SK-N-SH treated with all-trans-retinoic acid at 6 μM for 48 hours (cell line): ENCODE results near the gene AP1G1.
"Not testable (repeated sequence)": the region's sequence is repeated elsewhere in the genome, so short reads cannot be mapped to it uniquely, and the experiment has no call there.

Experiments
- ATAC-seq: fragments of 200-7000 bp; cut with Tn5 transposase; 3 replicates; pipeline ENCODE4 v1.9.1; 2020; ENCODE audit warnings: mild to moderate bottlenecking, moderate library complexity
- ARNTL ChIP-seq: fragments of 450-650 bp; formaldehyde crosslinking; IDR thresholded peaks from 2 replicates; pipeline ENCODE4 v1.5.0; 2020; ENCODE audit warnings: low read depth, mild to moderate bottlenecking, moderate library complexity, borderline replicate concordance
- CREB5 ChIP-seq: fragments of 250-450 bp; sonication (Bioruptor Pico); IDR thresholded peaks from 2 replicates; pipeline ENCODE4 v1.5.1; 2020; ENCODE audit warnings: low read depth, mild to moderate bottlenecking, moderate library complexity
- CSDC2 ChIP-seq: fragments of 250-450 bp; sonication (Bioruptor Pico); IDR thresholded peaks from 2 replicates; pipeline ENCODE4 v1.5.0; 2020; ENCODE audit warnings: mild to moderate bottlenecking, moderate library complexity
- CSRNP3 ChIP-seq: fragments of 250-450 bp; sonication (Bioruptor Pico); IDR thresholded peaks from 2 replicates; pipeline ENCODE4 v1.5.1; 2021; ENCODE audit warnings: mild to moderate bottlenecking, moderate library complexity
- ESRRG ChIP-seq: fragments of 250-450 bp; sonication (Bioruptor Pico); IDR thresholded peaks from 2 replicates; pipeline ENCODE4 v1.6.1; 2021; ENCODE audit warnings: mild to moderate bottlenecking
- GLIS3 ChIP-seq: fragments of 250-450 bp; sonication (Bioruptor Pico); IDR thresholded peaks from 2 replicates; pipeline ENCODE4 v1.5.0; 2020; ENCODE audit warnings: mild to moderate bottlenecking, moderate library complexity
- PATZ1 ChIP-seq: fragments of 250-450 bp; sonication (Bioruptor Pico); IDR thresholded peaks from 2 replicates; pipeline ENCODE4 v1.8.0; 2020; ENCODE audit warnings: mild to moderate bottlenecking, moderate library complexity, borderline replicate concordance
- PPARA ChIP-seq: fragments of 250-450 bp; sonication (Bioruptor Pico); IDR thresholded peaks from 2 replicates; pipeline ENCODE4 v1.5.0; 2020; ENCODE audit warnings: mild to moderate bottlenecking, borderline replicate concordance
- RARB ChIP-seq: fragments of 250-450 bp; sonication (Bioruptor Pico); IDR thresholded peaks from 2 replicates; pipeline ENCODE4 v1.8.0; 2021; ENCODE audit warnings: mild to moderate bottlenecking, moderate library complexity
- TCF4 ChIP-seq: fragments of 250-450 bp; sonication (Bioruptor Pico); IDR thresholded peaks from 2 replicates; pipeline ENCODE4 v1.8.0; 2021; ENCODE audit warnings: mild to moderate bottlenecking, moderate library complexity, borderline replicate concordance
- TOX ChIP-seq: fragments of 250-450 bp; sonication (Bioruptor Pico); IDR thresholded peaks from 2 replicates; pipeline ENCODE4 v1.8.0; 2021; ENCODE audit warnings: mild to moderate bottlenecking, moderate library complexity, borderline replicate concordance
- TSHZ2 ChIP-seq: fragments of 250-450 bp; sonication (Bioruptor Pico); IDR thresholded peaks from 2 replicates; pipeline ENCODE4 v1.5.0; 2020; ENCODE audit warnings: mild to moderate bottlenecking, moderate library complexity
- ZC3H10 ChIP-seq: fragments of 250-450 bp; sonication (Bioruptor Pico); IDR thresholded peaks from 2 replicates; pipeline ENCODE4 v1.5.1; 2021; ENCODE audit warnings: mild to moderate bottlenecking, moderate library complexity
- ZFP3 ChIP-seq: fragments of 250-450 bp; sonication (Bioruptor Pico); IDR thresholded peaks from 2 replicates; pipeline ENCODE4 v1.5.0; 2020; ENCODE audit warnings: mild to moderate bottlenecking, moderate library complexity
- ZFP30 ChIP-seq: fragments of 450-650 bp; formaldehyde crosslinking; IDR thresholded peaks from 2 replicates; pipeline ENCODE4 v1.5.0; 2022; ENCODE audit warnings: mild to moderate bottlenecking, moderate library complexity
- ZNF565 ChIP-seq: fragments of 450-650 bp; formaldehyde crosslinking; conservative IDR thresholded peaks from 2 replicates; pipeline ENCODE4 v1.5.0; 2020; ENCODE audit warnings: low read depth, mild to moderate bottlenecking, moderate library complexity

AP1G1 gene

GRCh38 chr16:71698491-71698890, 110.1 kb downstream of the AP1G1 start (continued):
- TF ChIP-seq PATZ1 (CRISPR knock-in tag), result no peak
- TF ChIP-seq, all 23 proteins: peak for 0

GRCh38 chr16:71693164-71693563, 115.5 kb downstream of the AP1G1 start:
- no peak for ATAC-seq
- no peak for TF ChIP-seq CSRNP3

- TF ChIP-seq ESRRG (CRISPR knock-in tag) (no peak), GLIS3 (CRISPR knock-in tag) (no peak), ZNF565 (CRISPR knock-in tag) (no peak), ZFP3 (CRISPR knock-in tag) (no peak), PPARA (no peak), ARNTL (no peak), CSDC2 (no peak), ZC3H10 (CRISPR knock-in tag) (no peak), RARB (no peak), CREB5 (no peak), ZFP30 (CRISPR knock-in tag) (no peak), TSHZ2 (CRISPR knock-in tag) (no peak), TOX (no peak)
- ATAC-seq, result no peak
Measured at GRCh38 chr16:71689901-71690300, 118.7 kb downstream of the AP1G1 start.

- no peak for ATAC-seq
- no peak for TF ChIP-seq ZFP3 (CRISPR knock-in tag)
- no peak for TF ChIP-seq CREB5
- TF ChIP-seq CSDC2, result no peak
- TF ChIP-seq TSHZ2 (CRISPR knock-in tag), result no peak
- no peak for TF ChIP-seq ZC3H10 (CRISPR knock-in tag)
- TF ChIP-seq TCF4 (CRISPR knock-in tag), result no peak
- TF ChIP-seq, all 23 proteins: peak for 0
Measured at GRCh38 chr16:71687861-71688260, 120.8 kb downstream of the AP1G1 start.

- ATAC-seq, result not testable (repeated sequence)
Measured at GRCh38 chr16:71684280-71684679, 124.4 kb downstream of the AP1G1 start.
